NB4 (cell line): ENCODE data around the gene WNT3.
A peak's percentile ranks its signal among the peaks of the same experiment; 100 is the strongest.

Experiments
- DNase-seq: peaks from one replicate; pipeline ENCODE4 v3.0.0; 2010; ENCODE audit warnings: low read depth
- H3K4me3 ChIP-seq: one replicate; pipeline ENCODE4 v1.5.1; 2011; ENCODE audit warnings: mild to moderate bottlenecking, low read depth, low read length, moderate library complexity
- CTCF ChIP-seq: IDR thresholded peaks from one replicate; pipeline ENCODE4 v1.5.1; 2012; ENCODE audit warnings: low read depth, low read length
- MAX ChIP-seq: IDR thresholded peaks from 2 replicates; pipeline ENCODE4 v1.6.1; 2011; ENCODE audit warnings: low read depth, low read length
- MYC ChIP-seq: IDR thresholded peaks from 2 replicates; pipeline ENCODE4 v1.6.1; 2011; ENCODE audit warnings: low read depth, low read length
- POLR2A ChIP-seq: IDR thresholded peaks from 2 replicates; pipeline ENCODE4 v1.6.1; 2011; ENCODE audit warnings: mild to moderate bottlenecking; ENCODE audit not compliant: insufficient read length; ENCODE audit errors: extremely low read depth

WNT3 gene

GRCh38 chr17:46851029-46851741 lies 32.7 kb upstream of the WNT3 start, which contains the start of gene WNT9B:
WNT9B (plus strand) TSS chr17:46851583; CDS start chr17:46851639, 56 bp downstream.
- TF ChIP-seq CTCF: no peak
- no peak for TF ChIP-seq MYC
- TF ChIP-seq MAX: no peak
- TF ChIP-seq POLR2A: no peak
- DNase-seq: no peak
- H3K4me3 ChIP-seq: no peak within 1 kb of the TSS

GRCh38 chr17:46850688-46851028 lies 32.2 kb upstream of the WNT3 start:
- H3K4me3 ChIP-seq: no peak overlapping the region
- TF ChIP-seq MAX: no peak
- TF ChIP-seq MYC: no peak
- no peak for TF ChIP-seq POLR2A
- TF ChIP-seq CTCF: no peak
- DNase-seq: no peak

- no peak for DNase-seq
- no peak for TF ChIP-seq MYC
- TF ChIP-seq MAX: no peak
- no peak for TF ChIP-seq CTCF
- no peak for TF ChIP-seq POLR2A
- no peak overlapping the region for H3K4me3 ChIP-seq
Measured at GRCh38 chr17:46848534-46848933, 30.0 kb upstream of the WNT3 start.

- TF ChIP-seq CTCF: no peak
- no peak for TF ChIP-seq MYC
- no peak for TF ChIP-seq POLR2A
- TF ChIP-seq MAX: no peak
- no peak for DNase-seq
- no peak overlapping the region for H3K4me3 ChIP-seq
Measured at GRCh38 chr17:46847204-46848191, 29.0 kb upstream of the WNT3 start.

- no peak for TF ChIP-seq MYC
- peak; percentile 53 for TF ChIP-seq CTCF
- no peak overlapping the region for H3K4me3 ChIP-seq
- no peak for DNase-seq
Measured at GRCh38 chr17:46842835-46843234, 24.3 kb upstream of the WNT3 start.
